ENCODE data around the gene DRAXIN. TPM values are rescaled to one million over a fixed set of nuclear protein-coding genes. Genes with fewer than 3 reads are reported as not detected.

DRAXIN gene
- total RNA-seq, 1 donor from 2014 or later = 1.4 TPM

DNA sequence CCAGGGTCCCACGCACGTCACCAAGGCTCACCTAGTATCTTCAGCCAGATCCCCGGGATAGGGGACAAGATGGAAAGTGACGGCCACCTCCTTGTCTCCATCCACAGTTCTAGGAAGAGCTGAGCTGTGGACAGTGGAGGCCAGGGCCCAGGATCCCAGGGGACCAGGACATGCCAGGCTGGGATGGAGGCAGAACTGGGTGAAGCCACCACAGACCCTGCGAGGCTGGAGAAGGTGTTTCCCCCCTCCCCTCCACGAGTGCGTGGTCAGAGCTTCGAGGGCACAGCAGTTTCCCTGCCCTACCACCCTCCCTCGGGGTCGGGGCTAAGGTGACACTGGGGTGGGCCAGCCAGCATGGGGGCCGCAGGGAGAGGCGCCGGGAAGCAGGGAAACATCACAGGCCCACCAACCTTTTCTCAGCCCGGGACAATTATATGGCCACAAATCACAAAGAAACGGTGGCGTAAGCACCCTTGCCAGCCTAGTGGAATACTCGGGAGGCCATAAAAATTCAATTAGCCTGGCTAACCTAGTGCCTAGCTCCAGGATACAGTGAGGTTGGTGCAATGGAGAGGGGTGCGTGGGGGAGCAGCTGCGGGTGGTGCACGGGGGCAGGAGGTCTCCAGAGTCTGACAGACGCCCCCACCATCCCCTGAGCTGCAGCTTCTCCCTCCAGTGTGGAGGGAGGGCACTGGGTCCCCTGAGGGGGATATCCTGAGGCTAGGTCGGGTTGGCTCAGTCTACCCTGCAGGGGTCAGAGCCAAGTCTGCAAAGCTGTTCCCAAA is 13.4 kb downstream of the DRAXIN start:
- no peaks in the 10 kb centered on the region for H3K9me3 Mint-ChIP-seq
- H3K36me3 Mint-ChIP-seq = no peaks in the 10 kb centered on the region
- H3K4me1 Mint-ChIP-seq = peaks cover 4% of the 10 kb centered on the region
- no peak for DNase-seq (ENCODE audit: low spot score in 2 of 2, unreplicated experiment in 2 of 2)
- peaks cover 10% of the 10 kb centered on the region for H3K27me3 Mint-ChIP-seq (ENCODE audit: low read depth)
- TF ChIP-seq, protein P1, sequence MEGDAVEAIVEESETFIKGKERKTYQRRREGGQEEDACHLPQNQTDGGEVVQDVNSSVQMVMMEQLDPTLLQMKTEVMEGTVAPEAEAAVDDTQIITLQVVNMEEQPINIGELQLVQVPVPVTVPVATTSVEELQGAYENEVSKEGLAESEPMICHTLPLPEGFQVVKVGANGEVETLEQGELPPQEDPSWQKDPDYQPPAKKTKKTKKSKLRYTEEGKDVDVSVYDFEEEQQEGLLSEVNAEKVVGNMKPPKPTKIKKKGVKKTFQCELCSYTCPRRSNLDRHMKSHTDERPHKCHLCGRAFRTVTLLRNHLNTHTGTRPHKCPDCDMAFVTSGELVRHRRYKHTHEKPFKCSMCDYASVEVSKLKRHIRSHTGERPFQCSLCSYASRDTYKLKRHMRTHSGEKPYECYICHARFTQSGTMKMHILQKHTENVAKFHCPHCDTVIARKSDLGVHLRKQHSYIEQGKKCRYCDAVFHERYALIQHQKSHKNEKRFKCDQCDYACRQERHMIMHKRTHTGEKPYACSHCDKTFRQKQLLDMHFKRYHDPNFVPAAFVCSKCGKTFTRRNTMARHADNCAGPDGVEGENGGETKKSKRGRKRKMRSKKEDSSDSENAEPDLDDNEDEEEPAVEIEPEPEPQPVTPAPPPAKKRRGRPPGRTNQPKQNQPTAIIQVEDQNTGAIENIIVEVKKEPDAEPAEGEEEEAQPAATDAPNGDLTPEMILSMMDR (IDR thresholded peaks at IDR 0.05; ENCODE audit: unreplicated experiment) = no peak
- H3K4me3 Mint-ChIP-seq = no peak overlapping the region
- no peak overlapping the region for H3K27ac Mint-ChIP-seq

DNA sequence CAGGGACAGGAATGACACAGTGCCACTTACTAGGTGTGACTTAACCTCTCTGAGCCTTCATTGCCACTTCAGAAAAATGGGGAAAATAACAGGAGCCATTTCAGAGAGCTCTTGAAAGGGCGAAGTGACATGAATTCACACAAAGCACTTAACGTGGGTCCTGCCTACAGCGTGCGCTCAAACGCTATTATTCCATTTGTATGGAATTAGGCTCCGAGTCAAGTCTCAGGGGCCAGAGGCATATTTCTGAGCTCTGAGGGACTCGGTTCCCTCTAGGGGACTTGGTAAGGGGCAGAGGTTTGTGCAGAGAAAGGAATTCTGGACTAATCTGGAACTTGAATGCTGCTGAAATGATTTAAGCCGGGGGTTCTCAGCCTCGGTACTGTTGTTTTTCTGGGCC is 14.1 kb downstream of the DRAXIN start:
- Mint-ChIP-seq H3K4me1 (peaks cover 4% of the 10 kb centered on the region), H3K27me3 (ENCODE audit: low read depth) (peaks cover 10% of the 10 kb centered on the region), H3K36me3 (no peaks in the 10 kb centered on the region), H3K4me3 (no peak overlapping the region), H3K27ac (no peak overlapping the region), H3K9me3 (no peaks in the 10 kb centered on the region)
- TF ChIP-seq, protein P1 (IDR thresholded peaks at IDR 0.05; ENCODE audit: unreplicated experiment) = no peak
- no peak for DNase-seq (ENCODE audit: low spot score in 2 of 2, unreplicated experiment in 2 of 2)

DNA sequence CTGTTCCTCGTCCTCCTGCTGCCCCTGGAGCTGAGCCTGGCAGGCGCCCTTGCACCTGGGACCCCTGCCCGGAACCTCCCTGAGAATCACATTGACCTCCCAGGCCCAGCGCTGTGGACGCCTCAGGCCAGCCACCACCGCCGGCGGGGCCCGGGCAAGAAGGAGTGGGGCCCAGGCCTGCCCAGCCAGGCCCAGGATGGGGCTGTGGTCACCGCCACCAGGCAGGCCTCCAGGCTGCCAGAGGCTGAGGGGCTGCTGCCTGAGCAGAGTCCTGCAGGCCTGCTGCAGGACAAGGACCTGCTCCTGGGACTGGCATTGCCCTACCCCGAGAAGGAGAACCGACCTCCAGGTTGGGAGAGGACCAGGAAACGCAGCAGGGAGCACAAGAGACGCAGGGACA is 14.8 kb downstream of the DRAXIN start:
- Mint-ChIP-seq H3K4me1 (peaks cover 4% of the 10 kb centered on the region), H3K36me3 (no peaks in the 10 kb centered on the region), H3K27ac (no peak overlapping the region), H3K4me3 (no peak overlapping the region), H3K27me3 (ENCODE audit: low read depth) (peaks cover 10% of the 10 kb centered on the region), H3K9me3 (no peaks in the 10 kb centered on the region)
- TF ChIP-seq, protein P1 (IDR thresholded peaks at IDR 0.05; ENCODE audit: unreplicated experiment) = no peak
- no peak for DNase-seq (ENCODE audit: low spot score in 2 of 2, unreplicated experiment in 2 of 2)

DNA sequence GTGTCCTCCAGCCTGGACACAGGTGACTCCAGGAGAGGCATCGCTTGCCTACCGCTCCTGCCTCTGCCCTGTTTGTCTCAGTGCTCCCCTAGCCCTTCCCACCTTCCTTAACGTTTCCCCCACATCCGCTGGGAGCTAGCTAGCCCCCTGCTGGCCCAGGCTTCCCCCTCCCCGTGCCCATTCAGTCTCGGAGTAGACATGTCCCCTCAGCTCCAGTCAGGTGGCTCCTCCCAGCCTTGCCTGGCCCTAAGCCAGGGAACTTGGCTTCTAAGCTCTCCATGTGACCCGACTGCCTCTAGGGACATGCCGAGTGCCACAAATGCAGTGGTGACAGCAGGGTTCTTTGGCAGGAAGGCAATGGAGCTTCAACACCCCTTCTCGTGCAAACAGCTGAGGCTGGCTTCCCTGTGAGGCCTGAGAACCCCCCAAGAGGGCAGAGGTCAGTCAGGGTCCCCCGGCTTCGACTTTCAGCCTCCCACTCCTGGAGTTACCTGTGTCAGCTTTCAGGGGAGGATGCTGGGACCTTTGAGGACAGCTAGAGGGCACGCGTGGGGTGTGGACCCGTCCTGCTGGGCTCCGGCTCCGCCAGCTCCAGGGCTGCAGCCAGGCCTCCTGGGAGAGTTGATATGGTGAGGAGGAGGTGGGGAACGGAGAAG is 16.2 kb downstream of the DRAXIN start:
- Mint-ChIP-seq H3K27me3 (ENCODE audit: low read depth) (peaks cover 10% of the 10 kb centered on the region), H3K4me1 (peaks cover 4% of the 10 kb centered on the region), H3K4me3 (no peak overlapping the region), H3K9me3 (no peaks in the 10 kb centered on the region), H3K27ac (no peak overlapping the region), H3K36me3 (no peaks in the 10 kb centered on the region)
- TF ChIP-seq, protein P1 (IDR thresholded peaks at IDR 0.05; ENCODE audit: unreplicated experiment) = no peak
- DNase-seq (ENCODE audit: low spot score in 2 of 2, unreplicated experiment in 2 of 2) = no peak

DNA sequence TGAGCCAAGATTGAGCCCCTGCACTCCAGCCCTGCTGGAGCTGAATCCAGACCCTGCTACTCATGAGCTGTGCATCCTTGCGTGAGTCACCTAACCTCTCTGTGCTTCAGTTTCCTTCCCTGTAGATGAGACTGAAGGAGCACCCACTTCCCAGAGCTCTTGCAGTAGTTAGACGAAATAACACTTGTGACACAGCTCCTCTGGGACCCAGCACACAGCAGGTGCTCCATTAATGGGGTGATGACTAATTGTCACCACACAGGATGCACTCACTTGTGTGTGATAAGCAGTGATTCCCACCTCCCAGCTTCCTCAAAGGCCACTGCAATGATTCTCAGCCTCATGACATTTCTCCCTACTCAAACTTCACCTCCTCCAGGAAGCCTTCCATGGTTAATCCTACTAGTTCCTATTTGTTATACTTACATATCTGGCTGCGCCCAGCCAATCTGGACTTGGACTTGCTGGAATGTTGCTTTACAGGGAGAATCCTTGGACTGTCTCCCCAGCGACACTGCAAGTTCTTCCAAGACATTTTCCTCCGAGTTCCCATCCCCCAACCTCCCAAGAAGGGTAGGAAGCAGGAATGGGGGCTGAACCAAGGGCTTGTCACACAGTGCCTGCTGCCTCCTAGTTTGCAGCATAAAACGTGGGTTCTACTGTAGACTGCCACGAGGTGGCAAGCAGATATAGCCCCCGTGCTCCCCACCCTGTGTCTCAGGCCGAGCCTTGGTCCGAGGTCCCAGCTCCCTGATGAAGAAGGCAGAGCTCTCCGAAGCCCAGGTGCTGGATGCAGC is 17.2 kb downstream of the DRAXIN start:
- TF ChIP-seq, protein P1 (IDR thresholded peaks at IDR 0.05; ENCODE audit: unreplicated experiment) = no peak
- Mint-ChIP-seq H3K36me3 (no peaks in the 10 kb centered on the region), H3K4me3 (no peak overlapping the region), H3K27me3 (ENCODE audit: low read depth) (peaks cover 6% of the 10 kb centered on the region), H3K4me1 (peaks cover 4% of the 10 kb centered on the region), H3K27ac (no peak overlapping the region), H3K9me3 (no peaks in the 10 kb centered on the region)
- no peak for DNase-seq (ENCODE audit: low spot score in 2 of 2, unreplicated experiment in 2 of 2)

Measured in mesothelial cell of epicardium (in vitro differentiated cells).